ENCODE data around the gene FGFBP2. TPM values are rescaled to one million over a fixed set of nuclear protein-coding genes. Genes with fewer than 3 reads are reported as not detected.

The FGFBP2 gene
- total RNA-seq, 2 donors from 2014 or later: not detected

GRCh38 chr4:16007471-16008095 is 44.6 kb upstream of the FGFBP2 start:
- Mint-ChIP-seq H3K27ac (no peak overlapping the region), H3K4me3 (no peak overlapping the region), H3K4me1 (peaks cover 6% of the 10 kb centered on the region), H3K36me3 (ENCODE audit: low read depth) (peaks cover 24% of the 10 kb centered on the region), H3K9me3 (no peaks in the 10 kb centered on the region), H3K27me3 (ENCODE audit: insufficient read depth) (no peaks in the 10 kb centered on the region)
- H3K4me3 ChIP-seq (ENCODE audit: low read length): no peak overlapping the region
- WGBS, 2 experiments (ENCODE audit: insufficient coverage in 1 of 2, insufficient read length in 1 of 2): 82 to 100% methylated on average over 3 to 5 of the region's 5 CpGs
- no peaks in the 10 kb centered on the region for H3K9me3 ChIP-seq (ENCODE audit: control insufficient read depth, low read length)
- H3K9ac ChIP-seq (ENCODE audit: extremely low read depth, low read length, poor library complexity, severe bottlenecking): no peak overlapping the region
- no peak for TF ChIP-seq CTCF (conservative IDR thresholded peaks at IDR 0.05)
- no peak for DNase-seq
- no peaks in the 10 kb centered on the region for H3K27me3 ChIP-seq (ENCODE audit: control insufficient read depth, insufficient read depth, low read length, poor library complexity, severe bottlenecking)
- no peaks in the 10 kb centered on the region for H3K4me1 ChIP-seq (ENCODE audit: control insufficient read depth, insufficient read depth, low read length)
- peaks cover 7% of the 10 kb centered on the region for H3K36me3 ChIP-seq (ENCODE audit: control insufficient read depth, insufficient read depth, low read length)
- H3K27ac ChIP-seq (ENCODE audit: low read depth, low read length): no peak overlapping the region

GRCh38 chr4:16006771-16007446 is 43.9 kb upstream of the FGFBP2 start:
- H3K4me1 ChIP-seq (ENCODE audit: control insufficient read depth, insufficient read depth, low read length): no peaks in the 10 kb centered on the region
- WGBS, 2 experiments (ENCODE audit: insufficient coverage in 1 of 2, insufficient read length in 1 of 2): 95 to 100% methylated on average over 6 of the region's 6 CpGs
- no peaks in the 10 kb centered on the region for H3K9me3 ChIP-seq (ENCODE audit: control insufficient read depth, low read length)
- peaks cover 7% of the 10 kb centered on the region for H3K36me3 ChIP-seq (ENCODE audit: control insufficient read depth, insufficient read depth, low read length)
- H3K4me1 Mint-ChIP-seq: peaks cover 6% of the 10 kb centered on the region
- TF ChIP-seq CTCF (conservative IDR thresholded peaks at IDR 0.05): no peak
- no peak overlapping the region for H3K9ac ChIP-seq (ENCODE audit: extremely low read depth, low read length, poor library complexity, severe bottlenecking)
- no peak for DNase-seq
- peaks cover 21% of the 10 kb centered on the region for H3K36me3 Mint-ChIP-seq (ENCODE audit: low read depth)
- no peak overlapping the region for H3K4me3 ChIP-seq (ENCODE audit: low read length)
- H3K27me3 ChIP-seq (ENCODE audit: control insufficient read depth, insufficient read depth, low read length, poor library complexity, severe bottlenecking): no peaks in the 10 kb centered on the region
- no peak overlapping the region for H3K27ac ChIP-seq (ENCODE audit: low read depth, low read length)
- no peaks in the 10 kb centered on the region for H3K9me3 Mint-ChIP-seq
- no peaks in the 10 kb centered on the region for H3K27me3 Mint-ChIP-seq (ENCODE audit: insufficient read depth)
- no peak overlapping the region for H3K27ac Mint-ChIP-seq
- H3K4me3 Mint-ChIP-seq: no peak overlapping the region

GRCh38 chr4:16005676-16006075 is 42.7 kb upstream of the FGFBP2 start:
- WGBS, 2 experiments (ENCODE audit: insufficient coverage in 1 of 2, insufficient read length in 1 of 2): 82 to 84% methylated on average over 5 of the region's 5 CpGs
- no peaks in the 10 kb centered on the region for H3K9me3 Mint-ChIP-seq
- no peak overlapping the region for H3K4me3 Mint-ChIP-seq
- no peaks in the 10 kb centered on the region for H3K27me3 Mint-ChIP-seq (ENCODE audit: insufficient read depth)
- no peaks in the 10 kb centered on the region for H3K4me1 ChIP-seq (ENCODE audit: control insufficient read depth, insufficient read depth, low read length)
- H3K27ac Mint-ChIP-seq: no peak overlapping the region
- H3K36me3 ChIP-seq (ENCODE audit: control insufficient read depth, insufficient read depth, low read length): peaks cover 7% of the 10 kb centered on the region
- H3K36me3 Mint-ChIP-seq (ENCODE audit: low read depth): peaks cover 17% of the 10 kb centered on the region
- no peak for TF ChIP-seq CTCF (conservative IDR thresholded peaks at IDR 0.05)
- H3K9me3 ChIP-seq (ENCODE audit: control insufficient read depth, low read length): no peaks in the 10 kb centered on the region
- DNase-seq: no peak
- no peak overlapping the region for H3K27ac ChIP-seq (ENCODE audit: low read depth, low read length)
- H3K4me3 ChIP-seq (ENCODE audit: low read length): no peak overlapping the region
- peaks cover 6% of the 10 kb centered on the region for H3K4me1 Mint-ChIP-seq
- no peaks in the 10 kb centered on the region for H3K27me3 ChIP-seq (ENCODE audit: control insufficient read depth, insufficient read depth, low read length, poor library complexity, severe bottlenecking)
- H3K9ac ChIP-seq (ENCODE audit: extremely low read depth, low read length, poor library complexity, severe bottlenecking): no peak overlapping the region
